Right renal cortex interstitium (tissue), 3 donors: ENCODE data around the gene TCF7L2. TPM values are rescaled to one million over a fixed set of nuclear protein-coding genes. Genes with fewer than 3 reads are reported as not detected.

ENCODE experiments used
- DNase-seq, 3 donors: peaks; one replicate each; pipeline ENCODE4 v3.0.0-alpha.2; 2013; ENCODE audit warnings: low read depth in 3 of 3, low spot score in 2 of 3
- polyA plus RNA-seq, 3 donors: library from polyadenylated mRNA; unstranded; fragments of 120-200 nt; gene quantifications; one replicate each; pipeline ENCODE4 v1.2.1, GENCODE V29; 2013; ENCODE audit not compliant: insufficient read length in 3 of 3

TCF7L2 gene
- polyA plus RNA-seq: 10 to 100 TPM; 42.9 to 44.9 (median 44.8) TPM

DNA sequence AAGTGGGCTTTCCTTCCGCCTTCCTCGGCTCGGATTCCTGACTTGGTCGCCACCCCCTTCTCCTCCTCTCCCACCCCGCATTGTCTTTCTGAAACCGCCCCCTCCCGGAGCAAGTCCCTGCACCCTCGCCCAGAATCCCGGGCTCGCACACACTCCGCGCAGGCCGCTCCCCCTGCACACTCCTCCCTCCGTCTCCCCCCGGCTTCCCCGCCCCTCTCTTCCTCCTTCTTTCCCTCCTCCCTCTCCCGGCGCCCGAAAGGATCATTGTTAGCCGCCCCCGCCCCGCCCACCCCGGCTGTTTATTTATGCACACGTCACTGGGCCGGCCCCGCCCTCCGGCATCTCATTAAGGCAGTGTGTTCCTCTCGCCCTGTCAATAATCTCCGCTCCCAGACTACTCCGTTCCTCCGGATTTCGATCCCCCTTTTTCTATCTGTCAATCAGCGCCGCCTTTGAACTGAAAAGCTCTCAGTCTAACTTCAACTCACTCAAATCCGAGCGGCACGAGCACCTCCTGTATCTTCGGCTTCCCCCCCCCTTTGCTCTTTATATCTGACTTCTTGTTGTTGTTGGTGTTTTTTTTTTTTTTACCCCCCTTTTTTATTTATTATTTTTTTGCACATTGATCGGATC is at the start of gene TCF7L2:
TCF7L2 (plus strand) TSS at position 373 of the 633 bp plus-strand sequence. CDS start 510 bp downstream, outside the sequence.
- peak in 2 of 3 donors; percentile 94 to 96 for DNase-seq

DNA sequence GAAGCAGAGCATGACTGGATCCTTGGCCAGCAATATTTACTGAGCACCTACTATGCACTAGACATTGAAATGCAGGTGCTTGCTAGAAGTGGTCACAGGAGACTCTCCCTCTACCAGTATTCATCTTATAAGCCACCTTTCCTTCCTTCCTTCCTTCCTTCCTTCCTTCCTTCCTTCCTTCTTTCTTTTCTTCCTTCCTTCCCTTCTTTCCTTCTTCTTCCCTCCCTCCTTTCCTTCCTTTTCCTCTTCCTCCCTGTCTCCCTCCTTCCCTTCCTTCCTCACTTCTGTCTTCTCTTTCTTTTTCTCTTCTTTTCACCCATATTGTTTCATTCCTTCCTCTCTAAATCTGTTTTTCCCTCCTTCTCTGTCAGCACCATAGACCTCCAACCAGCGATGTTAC is 47.3 kb upstream of the TCF7L2 start:
- DNase-seq: no peak

DNA sequence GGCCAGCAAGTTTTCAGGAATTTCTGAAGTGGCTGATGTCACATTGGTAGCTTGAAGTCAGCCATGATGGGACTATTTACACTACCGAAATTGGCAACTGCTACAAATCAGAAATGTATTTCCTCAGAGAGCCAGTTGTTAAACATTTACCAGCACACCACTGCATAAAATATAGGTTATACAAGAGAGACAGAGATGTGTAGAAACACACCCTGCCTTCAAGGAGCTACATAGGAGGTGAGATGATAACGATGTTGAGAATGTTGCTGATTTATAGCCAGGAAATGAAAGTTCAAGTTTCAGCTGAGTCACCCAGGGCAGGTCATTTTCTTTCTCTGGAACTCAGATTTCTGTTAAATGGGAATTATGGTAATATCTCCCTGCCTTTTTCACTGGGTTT is 46.0 kb upstream of the TCF7L2 start:
- no peak for DNase-seq

DNA sequence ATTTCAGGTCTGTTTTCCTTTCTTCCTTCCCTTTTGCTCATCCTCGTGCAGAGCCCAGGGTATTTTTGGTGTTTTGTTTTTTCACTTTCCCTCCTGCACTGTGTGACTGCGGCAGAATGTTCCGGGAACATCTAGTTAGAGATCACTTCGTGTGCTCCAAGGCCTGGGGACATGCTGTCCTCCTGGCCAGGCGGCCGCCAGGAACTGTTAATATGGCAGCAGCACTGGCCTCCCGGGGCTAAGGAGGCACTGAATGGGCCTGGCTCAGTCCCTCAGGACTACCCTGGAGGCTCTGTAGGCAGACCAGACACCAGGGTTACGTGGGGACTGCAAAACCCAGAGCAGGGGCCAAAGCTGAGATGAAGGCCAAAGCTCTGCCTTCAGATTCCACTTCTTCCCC is 43.1 kb upstream of the TCF7L2 start:
- no peak for DNase-seq

DNA sequence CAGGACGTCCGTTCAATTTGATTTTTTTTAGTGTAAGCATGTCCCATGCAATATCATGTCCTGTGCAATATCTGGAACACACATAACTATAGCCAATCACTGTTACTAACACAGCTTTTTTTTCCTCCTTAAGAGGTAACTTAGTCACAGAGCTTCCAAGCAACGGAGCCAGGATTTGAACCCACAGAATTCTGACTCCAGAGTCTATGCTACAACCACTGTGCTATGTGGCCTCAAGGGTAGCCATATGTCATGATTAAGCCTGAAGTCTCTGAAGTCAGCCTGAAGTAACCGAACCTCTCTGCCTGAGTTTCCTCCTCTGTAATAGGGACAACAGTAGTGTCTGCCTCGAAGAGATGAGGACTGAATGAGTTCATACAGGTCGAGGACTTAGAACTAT is 42.2 kb upstream of the TCF7L2 start:
- no peak for DNase-seq

DNA sequence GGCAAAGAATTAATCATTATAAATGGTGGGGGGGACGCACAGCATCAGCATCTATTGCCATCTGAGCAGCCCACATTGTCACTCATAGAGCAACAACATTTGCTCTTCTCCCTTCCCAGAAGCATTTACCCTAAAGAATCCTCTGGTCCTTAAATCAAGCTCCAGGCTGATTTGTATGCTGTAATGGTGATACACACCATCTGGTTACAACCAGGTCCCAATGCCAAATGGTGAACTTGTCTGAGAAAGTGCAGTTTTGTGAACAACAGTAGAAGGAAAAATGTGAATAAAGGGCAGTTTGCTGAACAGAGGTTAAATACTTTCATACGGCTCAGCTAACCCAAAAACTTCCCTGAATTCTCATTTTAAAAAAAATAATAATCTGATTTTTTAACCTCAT is 38.8 kb upstream of the TCF7L2 start:
- peak in 1 of 3 donors; percentile 57 for DNase-seq

DNA sequence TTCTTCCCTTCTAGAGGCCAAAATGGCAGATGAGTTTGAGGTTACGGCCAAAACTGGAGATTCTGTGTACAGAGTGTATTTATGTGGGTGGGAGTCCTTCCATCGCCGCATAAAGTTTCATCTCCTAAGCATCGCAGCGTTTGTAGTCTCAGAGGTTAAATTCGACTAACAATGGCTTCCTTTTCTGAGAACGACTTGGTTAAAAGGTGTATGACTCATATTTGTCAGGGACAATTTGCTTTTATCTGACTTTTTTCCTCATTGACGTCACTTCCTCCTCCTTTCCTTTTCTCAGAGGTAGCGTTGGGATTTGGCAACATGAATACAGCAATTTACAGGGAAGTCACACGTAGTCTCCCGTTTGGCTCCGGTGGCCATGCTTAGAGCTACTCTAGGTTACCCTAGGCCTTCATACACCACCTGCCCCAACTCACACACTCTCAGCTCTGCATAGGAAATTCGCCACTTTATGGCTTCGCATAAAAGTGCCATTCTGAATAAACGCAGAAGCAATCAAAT is 37.6 kb upstream of the TCF7L2 start:
- peak in 2 of 3 donors; percentile 82 to 87 for DNase-seq

DNA sequence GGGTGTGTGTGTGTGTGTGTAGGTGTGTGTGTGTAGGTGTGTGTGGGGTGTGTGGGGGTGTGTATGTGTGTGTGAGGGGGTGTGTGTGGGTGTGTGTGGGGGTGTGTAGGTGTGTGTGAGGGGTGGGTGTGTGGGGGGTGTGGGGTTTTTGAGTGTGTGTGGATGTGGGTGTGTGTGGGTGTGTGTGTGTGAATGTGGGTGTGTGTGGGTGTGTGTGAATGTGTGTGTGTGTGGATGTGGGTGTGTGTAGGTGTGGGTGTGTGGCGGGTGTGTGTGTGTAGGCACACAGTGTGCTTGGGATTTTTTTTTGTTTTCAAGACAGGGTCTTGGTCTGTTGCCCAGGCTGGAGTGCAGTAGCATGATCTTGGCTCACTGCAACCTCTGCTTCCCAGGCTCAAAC is 36.8 kb upstream of the TCF7L2 start:
- no peak for DNase-seq

DNA sequence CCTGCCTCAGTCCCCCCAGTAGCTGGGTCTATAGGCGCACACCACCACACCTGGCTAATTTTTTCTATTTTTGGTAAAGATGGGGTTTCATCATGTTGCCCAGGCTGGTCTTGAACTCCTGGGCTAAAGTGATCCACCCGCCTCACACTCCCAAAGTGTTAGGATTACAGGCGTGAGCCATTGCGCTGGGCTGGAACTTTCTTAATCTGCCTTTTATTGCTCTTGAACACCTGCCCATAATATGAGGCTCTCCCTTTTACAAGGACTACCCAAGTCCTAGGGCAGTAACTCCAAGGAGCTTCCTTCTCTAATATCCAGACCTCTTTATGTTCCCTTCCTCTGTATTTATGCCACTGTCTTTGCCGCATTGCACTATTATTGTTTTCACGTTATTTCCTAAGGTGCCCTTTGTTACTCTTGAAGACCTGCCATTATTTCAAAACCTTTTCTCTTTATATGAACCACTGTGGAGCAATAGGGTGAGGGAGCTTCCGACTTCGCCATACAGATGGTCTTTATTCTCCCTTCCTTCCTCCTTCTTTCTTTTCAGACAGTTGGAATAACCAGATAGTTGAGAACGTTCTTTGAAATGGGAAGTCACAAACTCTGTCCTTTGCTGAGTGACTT is 36.3 kb upstream of the TCF7L2 start:
- no peak for DNase-seq

DNA sequence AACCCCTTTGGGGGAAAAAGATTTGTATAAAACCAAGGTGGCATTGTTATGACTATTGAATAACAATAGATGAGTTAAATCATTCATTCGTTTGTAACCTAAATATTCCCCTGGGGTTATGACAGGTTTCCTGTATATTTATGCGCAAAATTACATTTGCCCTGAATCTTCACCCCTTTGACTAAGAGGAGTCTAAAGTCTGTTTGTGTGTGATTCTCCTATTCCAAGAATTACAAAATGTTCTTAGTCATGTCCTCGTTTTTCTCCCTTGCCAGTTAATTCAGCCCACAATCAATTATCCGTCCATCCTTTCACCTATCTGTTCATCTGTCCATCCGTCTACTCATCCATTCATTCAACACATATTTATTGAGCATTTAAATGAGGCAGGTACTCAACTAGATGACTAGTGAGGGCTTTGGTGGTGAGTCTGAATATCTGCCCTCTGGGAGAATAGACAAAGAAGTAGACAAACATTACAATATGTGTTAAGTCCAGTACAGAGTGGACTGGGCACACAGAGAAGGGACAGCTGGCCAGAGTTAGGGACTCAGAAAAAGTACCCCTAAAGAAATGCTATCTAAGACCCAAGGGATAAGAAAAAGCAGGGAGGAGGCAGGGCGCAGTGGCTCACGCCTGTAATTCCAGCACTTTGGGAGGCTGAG is 35.6 kb upstream of the TCF7L2 start:
- DNase-seq: no peak

DNA sequence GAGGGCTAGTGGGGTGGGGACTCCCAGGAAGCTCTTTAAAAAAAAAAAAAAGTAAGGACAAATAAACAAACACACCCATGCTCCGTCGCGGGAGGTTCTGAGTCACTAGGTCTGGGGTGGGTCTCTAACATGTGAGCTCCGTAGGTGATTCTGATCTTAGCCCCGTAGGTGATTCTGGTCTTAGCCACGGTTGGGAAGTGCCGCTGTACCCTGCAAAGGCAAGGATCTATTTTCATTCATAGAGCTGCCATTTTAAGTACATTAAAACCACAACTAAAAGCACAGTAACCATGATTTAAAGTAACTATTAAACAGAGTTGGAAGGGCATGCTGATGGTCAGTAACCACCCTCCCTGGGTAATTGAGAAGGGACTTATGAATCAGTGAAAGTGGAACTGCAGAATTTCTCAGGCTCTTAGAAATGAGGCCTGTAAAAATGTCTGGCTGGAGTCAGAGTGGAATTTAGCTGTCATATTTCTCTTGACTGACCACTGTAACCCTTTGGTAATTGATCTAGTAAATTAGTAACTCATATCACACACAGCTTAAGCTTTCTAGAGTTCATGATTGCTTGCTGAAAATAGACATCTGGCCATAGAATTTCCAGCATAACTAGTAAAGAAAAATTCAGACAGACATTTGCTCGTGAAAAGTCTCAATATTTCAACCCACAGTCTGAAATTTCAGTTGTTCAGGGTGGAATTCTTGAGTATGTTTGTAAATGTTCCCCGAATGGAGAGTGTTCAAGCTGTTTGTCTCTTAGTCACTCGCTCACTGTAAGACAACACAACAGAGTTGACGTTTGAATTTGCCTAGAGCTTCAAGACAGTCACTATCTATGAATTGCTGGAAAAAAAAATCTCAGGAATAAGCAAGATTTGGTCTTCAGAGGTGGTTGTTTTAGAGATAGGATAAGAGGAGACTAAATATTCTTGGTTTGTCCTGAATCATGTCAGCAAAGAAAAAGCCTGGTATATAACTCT is 34.2 kb upstream of the TCF7L2 start:
- DNase-seq: peak in 1 of 3 donors; percentile 56

DNA sequence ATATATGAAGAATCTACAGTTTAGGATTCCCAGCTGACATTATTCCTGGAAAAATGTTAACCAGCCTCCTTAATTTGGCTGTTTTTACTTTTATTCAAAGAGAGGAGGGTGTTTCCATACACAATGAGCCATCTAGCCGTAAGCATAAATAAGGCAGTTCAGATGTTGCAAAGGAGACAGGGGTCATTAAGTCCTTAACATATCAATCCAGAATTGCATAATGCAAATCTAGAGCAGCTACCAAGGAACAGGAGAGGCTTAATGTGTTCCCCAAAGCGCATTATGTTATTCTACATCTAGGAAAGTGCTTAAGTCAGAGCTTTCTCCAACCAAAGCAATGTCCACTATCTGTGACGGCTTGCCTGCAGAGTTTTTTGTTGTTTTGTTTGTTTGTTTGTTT is 32.4 kb upstream of the TCF7L2 start:
- no peak for DNase-seq

DNA sequence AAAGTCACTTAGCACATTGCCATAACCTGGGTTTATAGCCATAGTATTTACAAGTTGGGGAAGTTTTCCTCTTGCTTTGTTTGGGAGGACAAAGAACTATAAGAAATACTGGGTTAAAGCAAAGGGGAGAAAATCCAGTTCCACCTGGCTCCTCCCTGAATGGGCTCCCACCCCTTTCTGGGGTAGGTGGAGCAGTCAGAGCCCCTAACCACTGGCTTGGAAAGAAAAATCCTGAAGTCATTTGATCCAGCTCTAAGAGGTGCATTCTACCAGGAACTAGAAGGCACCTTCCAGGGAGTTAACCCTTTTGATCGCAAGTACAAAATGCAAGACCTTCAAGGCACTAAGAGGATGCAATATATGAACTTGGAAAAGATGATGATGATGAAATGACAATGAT is 31.3 kb upstream of the TCF7L2 start:
- no peak for DNase-seq

DNA sequence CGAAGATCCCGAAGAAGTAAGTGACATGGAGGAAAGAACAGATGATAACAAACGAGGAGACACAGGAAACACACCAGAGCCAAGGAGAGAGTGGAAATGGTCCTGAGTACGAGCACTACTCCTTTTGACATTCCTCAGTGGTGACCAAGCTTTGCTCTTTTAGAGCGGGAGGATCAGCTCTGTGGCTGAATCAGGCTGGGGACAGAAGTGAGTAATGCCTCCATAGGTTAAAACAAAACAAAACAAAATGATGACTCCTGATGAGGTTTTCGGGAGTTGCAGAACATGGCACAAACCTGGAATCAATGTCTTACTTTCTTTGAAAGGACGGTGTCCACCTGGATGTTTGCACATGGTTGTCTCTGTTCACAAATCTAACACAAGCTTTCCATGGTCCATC is 30.3 kb upstream of the TCF7L2 start:
- no peak for DNase-seq

DNA sequence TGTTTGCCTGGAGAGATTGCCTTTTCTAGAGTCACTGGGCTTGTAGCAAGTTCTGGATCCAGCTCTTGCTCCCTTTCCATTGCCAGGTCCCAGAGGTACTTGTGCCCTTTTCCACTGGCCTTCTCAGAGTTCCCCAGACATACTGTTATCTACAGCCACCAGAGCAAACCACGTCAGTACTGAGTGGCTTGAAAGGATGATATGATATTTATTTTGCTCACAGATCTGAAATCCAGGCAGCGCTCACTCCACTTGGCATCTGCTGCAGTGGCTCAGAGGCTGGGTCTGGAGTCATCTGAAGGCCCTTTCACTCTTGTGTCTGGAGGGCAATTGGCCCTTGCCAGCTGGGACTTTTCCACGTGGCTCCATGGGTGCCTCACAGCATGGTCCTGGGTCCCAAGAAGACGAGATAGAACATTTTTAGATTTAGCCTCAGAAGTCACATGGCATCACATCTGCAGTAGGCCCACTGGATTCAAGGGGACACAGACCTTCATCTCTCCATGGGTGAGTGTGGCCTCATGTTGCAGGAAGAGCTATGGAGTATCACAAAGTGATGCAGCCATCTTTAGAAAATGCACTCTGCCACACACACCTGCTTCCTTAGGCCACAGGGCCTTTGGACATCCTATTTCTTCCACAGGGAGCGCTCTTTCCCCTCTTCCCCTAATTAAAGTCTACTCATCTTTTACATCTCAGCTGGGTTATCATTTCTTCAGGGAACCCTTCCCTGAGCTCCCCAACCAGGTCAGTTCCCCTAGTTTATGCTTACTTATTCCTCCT is 22.9 kb upstream of the TCF7L2 start:
- DNase-seq: no peak

DNA sequence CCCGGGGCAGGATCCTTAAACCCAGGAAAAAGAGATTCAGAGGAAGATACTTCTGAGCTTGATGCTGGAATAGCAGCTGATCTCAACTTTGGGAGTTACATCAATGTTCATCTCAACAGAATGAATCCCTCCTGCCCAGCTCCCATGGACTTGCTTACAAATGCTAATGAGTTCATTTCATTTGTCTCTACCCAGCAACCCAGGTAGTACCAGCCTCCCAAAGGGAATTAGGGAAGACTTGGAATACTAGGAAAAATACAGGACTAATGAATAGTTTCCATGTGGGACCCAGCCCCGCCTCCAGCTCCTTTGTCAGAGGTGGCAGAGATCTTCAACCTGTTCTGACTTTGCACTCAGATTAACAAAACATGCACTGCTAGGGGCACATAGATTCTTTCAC is 22.1 kb upstream of the TCF7L2 start:
- DNase-seq: no peak

DNA sequence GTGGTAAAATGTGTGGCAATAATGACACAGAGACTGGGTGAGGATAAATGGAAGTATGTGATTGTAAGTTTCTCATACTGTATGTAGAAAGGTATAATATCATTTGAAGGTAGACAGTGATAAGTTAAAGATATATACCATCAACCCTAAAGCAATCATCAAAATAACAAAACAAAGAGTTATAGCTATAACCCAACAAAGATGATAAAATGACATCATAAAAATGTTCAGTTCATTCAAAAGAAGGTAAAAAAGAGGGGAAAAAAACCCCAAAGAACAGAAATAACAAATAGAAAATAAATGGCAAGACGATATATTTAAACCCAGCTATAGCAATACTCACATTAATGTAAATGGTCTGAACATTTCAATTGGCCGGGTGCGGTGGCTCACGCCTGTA is 17.4 kb upstream of the TCF7L2 start:
- no peak for DNase-seq

DNA sequence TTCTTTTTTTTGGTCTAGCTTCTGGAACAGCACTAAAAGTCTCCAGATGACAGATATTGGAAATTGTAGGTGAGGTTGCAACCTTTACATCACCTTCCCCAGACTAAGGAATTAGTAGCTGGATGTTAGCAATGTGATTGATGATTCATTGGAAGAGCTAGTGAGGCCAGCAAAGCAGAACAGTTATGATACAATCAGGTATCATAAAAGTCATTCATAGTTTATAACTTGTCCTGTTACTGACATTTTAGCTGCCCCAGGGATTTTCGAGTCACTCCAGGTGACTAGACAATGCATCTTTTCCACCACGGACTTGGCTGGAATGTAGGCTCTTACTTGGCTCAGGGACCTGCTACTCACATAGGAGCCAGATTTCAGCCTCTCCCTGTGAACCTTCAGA is 15.9 kb upstream of the TCF7L2 start:
- no peak for DNase-seq

DNA sequence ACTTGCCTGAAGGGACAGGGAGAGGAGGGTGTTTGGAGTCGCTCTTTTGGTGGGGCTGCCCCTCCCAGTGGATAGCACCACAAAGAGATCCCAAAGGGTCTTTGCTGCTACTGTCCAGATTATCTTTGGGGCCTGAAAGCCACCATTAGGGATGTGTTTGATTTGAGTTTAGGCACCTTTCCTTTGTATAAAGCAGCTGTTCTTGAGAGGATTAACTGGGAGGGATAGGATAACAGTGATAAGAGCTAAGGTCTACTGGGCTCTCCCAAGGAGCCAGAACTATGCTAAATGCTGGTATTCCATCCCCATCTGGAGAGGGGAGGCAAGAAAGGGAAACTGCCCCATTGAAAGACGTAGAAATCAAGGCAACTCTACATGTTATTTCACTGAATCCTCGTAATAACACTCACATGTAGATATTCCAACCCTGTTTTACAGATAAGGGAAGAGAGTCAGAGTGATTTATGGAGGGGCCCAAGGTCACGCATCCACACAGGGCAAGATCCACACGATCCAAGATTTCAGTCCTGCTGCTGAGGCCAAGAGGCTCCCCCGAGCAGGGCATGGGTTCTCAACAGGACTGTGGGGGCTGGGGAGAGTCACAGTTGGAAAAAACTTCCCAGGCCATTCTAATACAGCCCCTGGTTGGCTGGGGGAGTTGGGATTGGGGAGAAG is 11.1 kb upstream of the TCF7L2 start:
- no peak for DNase-seq
